HG03354 (cell line): Measurements from ENCODE around the gene CRISP2.
"Not testable (repeated sequence)": the region's sequence is repeated elsewhere in the genome, so short reads cannot be mapped to it uniquely, and the experiment has no call there.

Source experiments
- ATAC-seq: cut with Tn5 transposase; IDR thresholded peaks from one replicate; pipeline ENCODE4 v1.9.1; 2021; ENCODE audit warnings: mild to moderate bottlenecking; ENCODE audit not compliant: unreplicated experiment, poor library complexity, severe bottlenecking

The CRISP2 gene, protein sequence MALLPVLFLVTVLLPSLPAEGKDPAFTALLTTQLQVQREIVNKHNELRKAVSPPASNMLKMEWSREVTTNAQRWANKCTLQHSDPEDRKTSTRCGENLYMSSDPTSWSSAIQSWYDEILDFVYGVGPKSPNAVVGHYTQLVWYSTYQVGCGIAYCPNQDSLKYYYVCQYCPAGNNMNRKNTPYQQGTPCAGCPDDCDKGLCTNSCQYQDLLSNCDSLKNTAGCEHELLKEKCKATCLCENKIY

DNA sequence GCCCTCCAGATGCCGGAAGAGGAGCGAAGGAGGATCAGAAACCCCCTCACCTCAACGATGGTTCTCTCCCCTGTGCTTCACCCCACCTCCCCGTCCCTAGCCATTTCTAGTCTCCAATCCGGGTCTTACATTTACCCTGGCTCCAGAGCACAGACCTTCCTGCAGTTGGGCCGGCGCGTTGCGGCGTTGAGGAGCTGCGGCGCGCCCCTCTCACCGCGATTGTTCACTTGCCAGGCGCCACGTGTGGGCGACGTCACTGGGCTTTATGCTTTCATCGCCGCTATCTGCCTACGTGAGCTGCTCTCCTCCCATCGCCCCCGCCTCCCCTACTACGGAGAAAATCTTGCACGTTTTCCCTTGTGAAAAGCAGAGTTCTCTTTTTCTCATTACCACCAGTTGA is at the start of gene CRISP2:
Gene CRISP2 (minus strand): TSS at position 198 of the 400 bp plus-strand sequence. CDS start 4,347 bp downstream, outside the sequence.
- ATAC-seq: no peak

DNA sequence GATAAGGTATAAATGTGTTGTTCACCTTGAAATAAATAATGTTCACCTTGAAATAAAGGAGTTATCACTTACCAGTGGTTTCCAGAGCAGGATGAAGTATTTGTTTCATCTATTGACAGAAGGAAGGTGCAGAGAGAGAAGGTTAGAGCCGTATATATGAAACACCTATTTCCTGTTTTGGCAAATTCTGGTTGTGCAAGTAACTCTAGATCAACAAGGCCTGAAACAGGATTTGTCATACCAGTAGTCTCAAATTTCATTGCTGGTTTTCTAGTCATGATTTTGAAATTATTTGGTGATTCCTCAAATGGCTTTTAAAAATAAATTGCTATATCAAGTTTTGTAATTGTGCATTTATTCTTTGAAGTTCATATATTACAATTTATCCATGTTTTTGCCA is 30.9 kb upstream of the CRISP2 start, which contains the start of gene CRISP3:
Gene CRISP3 (minus strand): TSS at position 130 of the 400 bp plus-strand sequence. CDS start 21 bp downstream, at position 109.
- ATAC-seq: peak; percentile 70

DNA sequence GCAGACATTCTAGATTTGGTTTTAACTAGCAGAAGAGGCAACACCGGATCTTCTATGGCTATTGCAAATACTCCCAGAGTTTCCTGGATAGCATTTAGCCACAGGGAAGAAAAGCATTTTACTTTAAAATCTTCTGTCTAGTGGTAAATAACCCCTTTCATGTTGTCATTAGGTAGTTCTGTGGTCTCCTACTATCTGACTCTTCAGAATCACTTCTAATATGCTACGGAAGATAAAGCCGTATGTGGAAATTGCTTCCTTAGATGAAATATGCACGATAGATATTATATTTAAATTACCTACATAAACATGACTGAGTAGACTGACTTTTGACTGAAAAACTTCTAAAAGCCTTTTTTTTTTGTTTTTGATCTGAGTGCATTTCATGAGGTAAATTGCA is 30.1 kb upstream of the CRISP2 start:
- no peak for ATAC-seq

DNA sequence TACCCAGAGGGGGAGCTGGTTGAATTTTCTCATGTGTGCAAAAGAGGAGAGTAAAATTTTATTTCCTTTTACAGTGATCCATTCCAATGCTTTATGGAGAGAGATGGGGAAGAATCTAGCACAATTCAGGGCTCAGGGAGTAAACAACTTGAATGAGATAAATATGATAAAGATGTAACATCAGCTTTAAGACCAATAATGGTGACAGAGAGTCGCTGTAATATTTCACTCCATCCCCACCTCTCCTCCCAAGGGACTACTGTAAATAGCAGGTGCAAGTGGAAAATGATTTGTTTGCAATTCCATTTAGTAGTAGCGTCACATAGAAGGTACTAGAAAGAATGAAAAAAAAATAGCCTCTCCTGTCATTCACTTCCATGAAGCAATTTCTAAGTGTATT is 26.1 kb upstream of the CRISP2 start:
- ATAC-seq: no peak

DNA sequence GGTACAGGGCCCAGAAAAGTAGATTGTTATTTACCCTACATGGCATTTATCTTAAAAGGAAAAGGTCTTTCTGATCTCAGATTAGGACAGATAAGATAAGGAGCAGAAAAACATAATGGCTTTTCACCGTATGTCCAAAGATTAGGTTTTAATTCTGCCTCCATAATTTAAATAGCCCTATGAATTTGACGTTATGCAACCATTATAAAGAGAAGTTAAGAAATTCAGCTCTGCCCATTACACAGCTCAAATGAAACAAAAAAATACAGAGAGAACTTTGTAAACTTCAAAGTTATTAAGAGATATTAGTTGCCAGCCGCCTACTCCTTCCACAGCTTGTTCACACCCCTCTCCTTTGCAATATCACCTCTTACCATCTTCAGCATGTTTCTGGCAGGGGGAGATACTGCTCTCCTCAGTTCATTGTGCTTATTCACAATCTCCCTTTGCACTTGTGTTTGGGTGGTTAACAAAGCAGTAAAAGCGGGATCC is 22.7 kb upstream of the CRISP2 start:
- no peak for ATAC-seq

DNA sequence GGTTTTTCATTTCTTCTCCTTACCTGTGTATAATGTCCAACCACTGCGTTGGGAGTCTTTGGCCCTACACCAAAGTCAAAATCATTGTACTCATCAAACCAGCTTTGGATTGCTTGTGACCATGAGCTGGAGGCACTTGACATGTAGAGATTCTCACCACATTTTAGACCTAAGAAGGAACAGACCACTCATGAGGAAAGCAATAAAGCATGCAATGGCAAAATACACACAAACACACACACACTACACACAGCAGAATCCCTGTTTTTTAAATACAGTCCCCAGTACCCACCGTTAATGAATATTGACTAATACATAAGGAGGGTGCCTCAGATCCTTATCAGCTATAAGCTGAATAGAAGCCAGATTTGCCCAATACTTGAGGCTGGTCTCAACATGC is 20.3 kb upstream of the CRISP2 start:
- no peak for ATAC-seq

DNA sequence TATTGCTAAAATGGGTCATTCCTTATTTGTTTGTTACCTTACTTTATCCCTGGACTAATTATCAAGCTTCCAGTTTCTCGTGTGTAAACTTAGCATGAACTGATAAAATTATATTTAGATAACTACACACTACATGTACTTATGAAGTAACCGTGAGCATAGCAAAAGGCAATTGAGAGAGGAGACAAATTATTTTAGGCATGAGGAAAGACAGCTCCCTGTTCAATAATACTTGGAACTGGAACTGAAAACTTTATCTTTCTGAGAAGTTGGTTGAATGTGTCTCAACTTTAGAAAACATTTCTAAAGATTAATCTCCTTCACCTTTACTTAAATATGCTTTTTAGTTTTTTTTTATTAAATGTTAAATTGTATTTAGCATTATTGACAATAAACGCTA is 19.4 kb upstream of the CRISP2 start:
- no peak for ATAC-seq

DNA sequence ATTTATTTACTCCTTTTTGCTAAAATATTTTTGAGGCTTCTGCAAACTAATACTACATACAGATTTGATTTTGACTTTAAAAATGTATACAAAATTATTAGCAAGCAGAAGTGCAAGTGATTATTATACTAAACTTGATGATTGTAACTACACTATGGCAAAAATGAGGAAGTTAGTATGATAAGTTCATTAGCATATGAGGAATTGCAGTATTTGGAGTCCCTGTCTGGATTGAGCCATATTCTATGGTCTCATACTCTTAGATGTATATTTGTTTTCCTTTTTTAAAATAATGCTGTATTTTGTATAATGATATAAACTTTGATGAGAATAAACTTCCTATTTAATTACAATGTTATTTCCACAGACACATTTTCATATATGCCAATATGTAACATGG is 16.9 kb upstream of the CRISP2 start:
- no peak for ATAC-seq

DNA sequence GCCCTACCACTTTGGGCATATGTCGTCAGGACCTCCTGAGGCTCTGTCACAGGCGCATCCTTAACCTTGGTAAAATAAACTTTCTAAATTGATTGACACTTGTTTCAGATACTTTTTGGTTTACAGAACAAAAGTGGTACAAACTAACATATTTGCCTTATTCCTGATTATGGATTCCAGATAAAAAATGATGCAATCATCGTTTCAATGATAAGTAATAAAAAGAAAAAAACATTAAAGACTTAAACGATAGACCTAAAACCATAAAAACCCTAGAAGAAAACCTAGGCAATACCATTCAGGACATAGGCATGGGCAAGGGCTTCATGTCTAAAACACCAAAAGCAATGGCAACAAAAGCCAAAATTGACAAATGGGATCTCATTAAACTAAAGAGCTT is 10.6 kb upstream of the CRISP2 start:
- not testable (repeated sequence) for ATAC-seq

DNA sequence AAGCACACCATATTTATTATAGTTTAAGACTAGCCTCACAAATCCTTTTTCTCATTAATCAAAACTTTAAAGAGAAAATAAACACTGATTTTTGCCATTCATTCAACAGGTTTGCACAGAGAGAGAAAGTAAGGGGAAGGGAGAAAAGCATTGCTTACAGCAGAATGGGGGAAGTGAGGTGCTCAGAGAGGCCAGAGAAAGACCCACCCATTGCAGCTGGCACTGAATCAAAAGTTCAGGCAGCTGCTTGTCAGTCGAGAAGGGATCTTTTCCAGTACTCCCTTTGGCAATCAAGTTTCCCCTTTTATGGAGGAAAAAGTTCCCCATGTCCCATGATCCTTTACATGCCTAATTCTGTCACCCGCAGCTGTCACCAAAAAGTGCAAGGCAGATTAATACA is 8.0 kb upstream of the CRISP2 start:
- no peak for ATAC-seq

DNA sequence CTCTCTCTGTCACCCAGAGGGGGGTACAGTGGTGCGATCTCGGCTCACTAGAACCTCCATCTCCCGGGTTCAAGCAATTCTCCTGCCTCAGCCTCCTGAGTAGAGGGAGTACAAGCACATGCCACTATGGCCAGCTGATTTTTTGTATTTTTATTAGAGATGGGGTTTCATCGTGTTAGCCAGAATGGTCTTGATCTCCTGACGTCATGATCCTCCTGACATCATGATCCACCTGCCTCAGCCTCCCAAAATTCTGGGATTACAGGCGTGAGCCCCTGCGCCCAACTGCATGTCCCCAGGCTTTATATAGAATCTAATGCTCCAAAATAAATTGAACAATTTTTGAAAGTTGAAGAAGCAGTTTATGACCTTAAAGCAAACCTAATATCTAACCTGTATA is 7.0 kb upstream of the CRISP2 start:
- ATAC-seq: no peak

DNA sequence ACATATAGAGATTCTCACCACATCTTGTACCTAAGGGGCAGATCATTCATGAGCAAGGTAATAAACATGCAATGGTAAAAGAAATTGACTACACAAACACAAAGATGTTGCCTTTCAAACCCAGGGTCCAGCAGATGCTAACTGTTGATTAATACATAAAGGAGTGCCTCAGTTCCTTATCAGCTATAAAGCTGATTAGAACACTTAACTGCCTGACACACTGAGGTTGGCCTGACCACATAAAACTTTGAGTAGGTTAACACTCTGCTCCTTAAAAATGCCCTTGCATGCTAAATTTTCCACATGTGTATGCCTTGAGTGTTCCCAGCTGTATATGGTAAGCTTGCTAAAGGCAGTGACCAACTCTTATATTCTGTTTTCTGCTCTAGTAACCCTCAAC is 14.9 kb downstream of the CRISP2 start:
- no peak for ATAC-seq

DNA sequence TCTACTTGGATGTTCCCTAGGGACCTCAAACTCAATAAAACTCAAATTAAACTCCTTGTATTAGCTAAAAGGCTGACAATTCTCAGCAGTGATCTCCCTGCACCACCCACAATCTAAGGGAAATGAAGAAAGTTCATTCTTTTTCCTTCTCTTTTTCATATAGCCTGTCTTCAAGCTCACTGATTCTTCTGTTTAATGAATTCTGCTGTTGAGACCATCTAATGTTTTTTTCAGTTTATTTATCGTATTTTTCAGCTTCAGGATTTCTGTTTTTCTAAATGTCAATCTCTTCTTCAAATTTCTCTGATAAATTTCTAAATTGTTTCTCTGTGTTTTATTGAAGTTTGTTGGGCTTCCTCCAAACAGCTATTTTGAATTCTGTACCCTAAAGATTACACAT is 19.8 kb downstream of the CRISP2 start:
- ATAC-seq: no peak

DNA sequence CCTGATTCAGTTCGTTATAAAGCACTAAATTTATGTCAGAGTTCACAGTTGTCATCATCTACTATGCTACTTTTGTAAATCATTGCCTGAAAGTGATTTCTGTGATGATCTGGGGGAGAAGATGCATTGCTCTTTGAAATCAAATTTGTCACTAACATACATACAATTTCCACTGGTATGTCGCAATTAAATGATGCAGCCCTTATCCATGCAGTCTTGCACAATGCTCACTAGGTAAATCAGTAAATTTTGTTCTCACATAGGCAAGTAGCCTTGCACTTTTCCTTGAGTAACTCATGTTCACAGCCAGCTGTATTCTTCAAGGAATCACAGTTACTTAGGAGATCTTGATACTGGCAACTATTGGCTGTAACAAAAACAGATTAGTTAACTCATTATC is 20.8 kb downstream of the CRISP2 start:
- ATAC-seq: no peak

DNA sequence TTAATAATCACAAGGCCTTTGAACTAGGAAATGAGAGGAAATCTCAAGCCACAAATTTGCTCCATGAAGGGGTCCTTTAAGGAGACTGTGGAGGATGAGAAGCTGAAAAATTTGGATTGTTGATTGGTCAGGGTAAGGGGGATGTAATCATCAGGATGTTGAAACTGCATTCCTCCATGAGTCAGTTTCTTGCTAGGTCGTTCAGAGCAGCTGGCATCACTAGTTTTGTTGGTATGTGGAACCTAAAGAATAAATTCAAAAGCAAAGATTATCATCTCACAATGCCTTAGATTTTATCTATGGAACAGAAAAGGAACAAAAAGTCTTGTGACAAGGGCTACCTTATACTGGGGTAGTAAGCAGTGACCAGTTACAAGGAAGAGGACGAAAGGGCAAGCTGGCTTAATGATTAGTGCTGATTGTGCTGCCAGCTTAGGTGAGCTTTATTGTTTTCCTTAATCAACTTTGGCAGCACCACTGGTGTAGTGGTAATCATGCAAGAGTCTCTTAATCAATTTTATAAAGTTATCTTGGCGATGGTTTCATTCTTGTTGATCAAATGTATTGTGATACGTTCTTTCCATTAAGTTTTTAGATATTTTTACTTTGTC is 36.6 kb downstream of the CRISP2 start:
- no peak for ATAC-seq

DNA sequence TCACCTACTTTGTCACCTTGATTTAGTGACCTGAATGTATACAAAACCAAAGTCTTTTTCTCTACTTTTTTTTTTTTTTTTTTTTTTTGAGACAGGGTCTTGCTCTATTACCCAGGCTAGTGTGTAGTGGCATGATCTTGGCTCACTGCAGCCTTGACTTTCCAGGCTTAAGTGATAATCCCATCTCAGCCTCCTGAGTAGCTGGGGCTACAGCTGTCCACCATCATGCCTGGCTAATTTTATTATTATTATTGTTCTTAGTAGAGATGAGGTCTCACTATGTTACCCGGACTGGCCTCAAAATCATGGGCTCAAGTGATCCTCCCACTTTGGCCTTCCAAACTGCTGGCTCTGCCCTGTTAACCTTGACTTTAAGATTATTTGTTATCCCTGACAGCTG is 37.5 kb downstream of the CRISP2 start:
- ATAC-seq: no peak

DNA sequence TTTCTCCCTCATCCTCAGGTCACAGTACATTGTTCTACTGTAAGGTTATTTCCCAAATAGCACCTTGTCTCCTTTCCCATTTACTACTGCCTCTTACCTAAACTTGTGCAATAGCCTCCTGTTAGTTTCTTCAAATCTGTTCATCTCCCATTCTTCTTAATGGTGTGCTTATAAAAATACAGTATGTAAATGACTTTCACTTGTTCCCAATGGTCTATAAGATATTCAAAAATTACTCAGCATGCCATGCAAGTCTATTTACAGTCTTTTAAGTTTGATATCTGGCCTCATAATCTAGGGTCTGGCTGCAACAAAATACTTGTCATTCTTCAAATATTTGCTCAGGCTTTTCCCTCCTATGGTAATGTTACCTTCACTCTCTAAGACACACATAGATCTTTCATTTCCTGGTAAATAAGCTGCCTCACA is 45.2 kb downstream of the CRISP2 start:
- ATAC-seq: no peak

DNA sequence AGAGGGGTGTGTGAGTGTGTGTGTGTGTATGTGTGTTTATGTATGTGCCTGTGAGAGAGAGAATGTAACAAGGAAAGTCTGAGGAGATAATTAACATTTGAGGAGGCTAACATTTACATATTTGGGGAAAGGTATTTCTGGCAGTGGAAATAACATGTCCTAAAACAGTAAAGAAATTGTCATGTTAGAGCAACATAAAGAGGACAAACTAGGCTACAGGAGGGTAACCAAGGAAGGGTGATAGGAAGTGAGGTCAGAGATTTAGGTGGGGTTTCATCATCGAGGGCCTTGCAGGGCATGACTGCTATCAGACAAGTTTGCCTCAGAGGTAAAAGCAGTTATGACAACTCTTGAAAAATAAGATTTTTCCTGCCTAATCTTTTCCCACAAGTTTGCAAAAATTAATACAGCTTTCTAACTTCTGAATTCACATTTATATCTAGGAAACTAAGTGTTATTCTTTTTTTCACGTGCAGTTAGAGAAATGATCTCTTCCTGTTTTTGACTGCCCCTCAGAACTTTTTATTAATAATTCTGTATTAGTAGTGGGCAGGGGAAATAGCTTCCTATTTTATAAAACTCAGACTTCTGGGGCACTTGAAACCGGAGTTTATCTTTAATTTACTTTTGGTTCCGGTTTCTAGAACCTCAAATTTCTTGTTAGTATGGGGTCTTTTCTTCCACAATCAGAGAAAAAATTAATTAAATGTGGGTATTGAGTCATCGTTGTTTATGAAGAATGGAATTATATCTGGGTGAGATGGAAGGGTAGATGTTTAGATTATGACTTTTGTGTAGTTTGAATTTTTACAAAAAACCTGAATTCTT is 46.2 kb downstream of the CRISP2 start:
- ATAC-seq: no peak

DNA sequence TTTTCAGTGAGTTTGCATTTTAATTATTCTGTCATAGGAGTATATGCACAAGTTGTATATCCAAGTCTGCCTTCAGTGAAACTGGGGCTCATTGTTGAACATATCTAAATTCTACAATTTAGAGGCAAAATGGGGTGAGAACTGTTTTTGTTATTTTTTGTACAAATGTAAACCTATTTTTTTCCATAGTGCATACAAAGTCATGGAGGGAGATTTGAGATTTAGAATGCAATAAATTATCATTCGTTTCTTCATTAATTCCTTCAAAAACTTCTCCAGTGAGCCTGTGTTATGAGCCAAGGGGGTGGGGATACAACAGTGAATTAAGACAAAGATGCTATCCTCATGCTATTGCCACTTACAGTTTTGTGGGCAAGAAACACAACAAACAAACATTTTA is 46.9 kb downstream of the CRISP2 start:
- no peak for ATAC-seq

DNA sequence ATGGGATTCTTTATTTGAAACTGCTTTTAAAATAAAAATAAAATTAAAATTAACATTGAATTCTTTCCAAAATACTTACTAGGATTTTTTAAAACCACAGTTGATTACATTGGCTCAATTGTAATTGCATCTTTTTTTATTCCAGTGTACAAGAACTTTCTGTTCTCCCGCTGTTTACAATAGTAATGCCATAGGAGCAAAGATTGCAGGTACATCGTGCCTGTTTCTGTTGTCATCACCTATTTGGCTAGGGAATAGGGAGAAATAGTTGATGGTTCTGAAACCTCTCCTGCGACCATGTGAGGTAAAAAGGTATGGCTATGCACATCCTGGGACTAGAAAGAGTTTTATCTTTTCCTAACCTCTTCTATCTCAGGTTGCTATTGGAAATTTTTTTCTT is 48.5 kb downstream of the CRISP2 start:
- ATAC-seq: no peak

DNA sequence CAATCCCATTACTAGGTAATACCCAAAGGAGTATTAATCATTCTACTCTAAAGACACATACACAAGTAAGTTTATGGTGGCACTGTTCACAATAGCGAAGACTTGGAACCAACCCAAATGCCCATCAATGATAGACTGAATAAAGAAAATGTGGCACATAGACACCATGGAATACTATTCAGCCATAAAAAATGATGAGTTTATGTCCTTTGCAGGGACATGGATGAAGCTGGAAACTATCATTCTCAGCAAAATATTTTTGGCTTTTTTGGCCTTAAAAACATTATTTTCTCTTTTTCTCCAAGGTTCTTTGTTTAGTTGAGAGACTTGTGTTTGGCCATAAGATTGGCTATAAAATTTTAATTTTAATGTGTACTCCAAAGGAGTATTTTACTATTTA is 49.3 kb downstream of the CRISP2 start:
- ATAC-seq: not testable (repeated sequence)
